OCI-LY1 (cell line): ENCODE results near the gene MYL3.

Experiments
- CTCF ChIP-seq: fragments of 200-600 bp; sonication (generic), shearing (Covaris generic); IDR thresholded peaks from 2 replicates; pipeline ENCODE4 v1.5.1; 2017; ENCODE audit warnings: mild to moderate bottlenecking, antibody characterized with exemption, low read length, moderate library complexity, mixed read lengths
- EZH2 ChIP-seq: fragments of 200-600 bp; sonication (generic), shearing (Covaris generic); IDR thresholded peaks from 2 replicates; pipeline ENCODE4 v1.8.0; 2017; ENCODE audit warnings: borderline replicate concordance, mixed run types, mild to moderate bottlenecking, antibody characterized with exemption, low read length, moderate library complexity, mixed read lengths

GRCh38 chr3:46866720-46867549 is 3.7 kb upstream of the MYL3 start:
- TF ChIP-seq CTCF (peak; percentile 91), EZH2 (no peak)
